Fibroblast of skin of right biceps (primary cell): ENCODE results near the gene NOX3.
A peak's percentile ranks its signal among the peaks of the same experiment; 100 is the strongest.
"Not testable (repeated sequence)": the region's sequence is repeated elsewhere in the genome, so short reads cannot be mapped to it uniquely, and the experiment has no call there.

Experiments
- DNase-seq: peaks from one replicate; pipeline ENCODE4 v3.0.0-alpha.2; 2013

The NOX3 gene

GRCh38 chr6:155398221-155398620, 57.4 kb downstream of the NOX3 start:
- no peak for DNase-seq

- no peak for DNase-seq
These were observed 58.4 kb downstream of the NOX3 start for GRCh38 chr6:155397172-155397705.

GRCh38 chr6:155396605-155397004, 59.0 kb downstream of the NOX3 start:
- DNase-seq, result no peak

- no peak for DNase-seq
These were observed 60.3 kb downstream of the NOX3 start for GRCh38 chr6:155395339-155395738.

GRCh38 chr6:155389130-155389529, 66.5 kb downstream of the NOX3 start:
- no peak for DNase-seq

- DNase-seq, result peak; percentile 47
These were observed 67.0 kb downstream of the NOX3 start for GRCh38 chr6:155388591-155388990.

- no peak for DNase-seq
These were observed 68.2 kb downstream of the NOX3 start for GRCh38 chr6:155387481-155387880.

GRCh38 chr6:155384321-155384952, 71.2 kb downstream of the NOX3 start:
- no peak for DNase-seq

- peak; percentile 45 for DNase-seq
These were observed 71.7 kb downstream of the NOX3 start for GRCh38 chr6:155383913-155384312.

- peak; percentile 91 for DNase-seq
These were observed 73.3 kb downstream of the NOX3 start for GRCh38 chr6:155382338-155382685.

- DNase-seq, result peak; percentile 94
These were observed 73.8 kb downstream of the NOX3 start for GRCh38 chr6:155381673-155382337.

- DNase-seq, result no peak
These were observed 74.8 kb downstream of the NOX3 start for GRCh38 chr6:155380666-155381332.

GRCh38 chr6:155378724-155379123, 76.9 kb downstream of the NOX3 start:
- no peak for DNase-seq

- DNase-seq, result no peak
These were observed 77.4 kb downstream of the NOX3 start for GRCh38 chr6:155378276-155378675.

GRCh38 chr6:155377061-155377460, 78.6 kb downstream of the NOX3 start:
- DNase-seq, result peak; percentile 96

GRCh38 chr6:155375801-155376200, 79.8 kb downstream of the NOX3 start:
- no peak for DNase-seq

- no peak for DNase-seq
These were observed 81.0 kb downstream of the NOX3 start for GRCh38 chr6:155374681-155375080.

GRCh38 chr6:155373276-155373675, 82.4 kb downstream of the NOX3 start:
- DNase-seq, result peak; percentile 75

GRCh38 chr6:155372256-155372655, 83.4 kb downstream of the NOX3 start:
- no peak for DNase-seq

GRCh38 chr6:155371230-155371629, 84.4 kb downstream of the NOX3 start:
- DNase-seq, result no peak

- no peak for DNase-seq
These were observed 89.3 kb downstream of the NOX3 start for GRCh38 chr6:155366325-155366724.

GRCh38 chr6:155364844-155365437, 90.7 kb downstream of the NOX3 start:
- no peak for DNase-seq

GRCh38 chr6:155364021-155364420, 91.6 kb downstream of the NOX3 start:
- DNase-seq, result not testable (repeated sequence)
